Esophagus muscularis mucosa (tissue), 3 donors: ENCODE results near the gene FITM1.

Experiments used
- CTCF ChIP-seq, 3 experiments: fragments of 200-600 bp in 2 of 3; fragments of 450-650 bp in 1 of 3; sonication (generic) in 2 of 3; IDR thresholded peaks; one replicate each; pipeline ENCODE4 v1.5.1; 2017 to 2019; ENCODE audit warnings: antibody characterized with exemption in 3 of 3, mild to moderate bottlenecking in 2 of 3, moderate library complexity in 1 of 3
- POLR2A ChIP-seq: fragments of 450-650 bp; IDR thresholded peaks from one replicate; pipeline ENCODE4 v1.6.1; 2017; ENCODE audit warnings: antibody characterized with exemption, moderate library complexity, mild to moderate bottlenecking, low read depth

- no peak for TF ChIP-seq CTCF (IDR thresholded peaks at IDR 0.05)
- no peak for TF ChIP-seq POLR2A
Observed at GRCh38 chr14:24103451-24103850, 27.0 kb upstream of the FITM1 start.
